ENCODE results near the gene TAGLN2.

The TAGLN2 gene

DNA sequence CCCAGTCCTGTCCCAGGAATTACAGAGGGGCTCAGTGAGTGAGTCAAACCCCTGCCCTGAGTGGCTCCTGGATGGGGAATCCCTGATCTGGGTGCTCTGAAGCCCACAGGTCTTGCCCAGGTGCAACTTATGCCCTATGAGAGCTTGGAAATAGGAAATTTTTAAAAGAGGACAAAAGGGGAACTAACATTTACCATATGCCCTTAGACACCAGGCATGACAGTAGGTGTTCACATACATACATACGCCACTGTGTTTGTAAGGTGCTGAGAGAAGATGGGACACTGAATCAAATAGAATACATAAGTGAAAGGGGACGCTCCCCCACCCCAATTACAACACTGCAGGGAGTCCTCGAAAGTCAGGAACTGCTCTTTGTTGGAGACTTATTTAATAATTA lies 26.8 kb downstream of the TAGLN2 start:
- no peak overlapping the region for H3K4me3 ChIP-seq (ENCODE audit: low read length)
- TF ChIP-seq ZNF274 (IDR thresholded peaks at IDR 0.05; ENCODE audit: low read depth, low read length), result no peak

DNA sequence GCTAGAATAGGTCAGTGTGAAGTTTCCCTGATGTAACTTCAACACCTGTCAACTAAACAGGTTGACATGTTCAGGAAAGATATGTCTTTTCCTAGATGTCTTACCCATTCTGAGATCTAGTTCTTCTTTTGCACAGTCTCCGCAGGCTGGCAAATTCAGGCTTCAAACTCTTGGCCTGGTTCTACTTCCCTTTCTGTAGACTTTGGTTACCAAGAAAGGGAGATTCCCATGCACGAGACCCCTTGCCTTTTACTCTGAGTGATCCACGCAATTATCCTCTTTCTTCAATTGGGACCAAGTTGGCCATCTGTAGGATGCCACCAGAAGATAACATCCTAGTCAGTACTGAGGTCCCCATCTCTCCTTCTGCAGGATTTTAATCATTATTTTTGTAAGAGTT lies 27.3 kb downstream of the TAGLN2 start:
- H3K4me3 ChIP-seq (ENCODE audit: low read length), result no peak overlapping the region
- no peak for TF ChIP-seq ZNF274 (IDR thresholded peaks at IDR 0.05; ENCODE audit: low read depth, low read length)

DNA sequence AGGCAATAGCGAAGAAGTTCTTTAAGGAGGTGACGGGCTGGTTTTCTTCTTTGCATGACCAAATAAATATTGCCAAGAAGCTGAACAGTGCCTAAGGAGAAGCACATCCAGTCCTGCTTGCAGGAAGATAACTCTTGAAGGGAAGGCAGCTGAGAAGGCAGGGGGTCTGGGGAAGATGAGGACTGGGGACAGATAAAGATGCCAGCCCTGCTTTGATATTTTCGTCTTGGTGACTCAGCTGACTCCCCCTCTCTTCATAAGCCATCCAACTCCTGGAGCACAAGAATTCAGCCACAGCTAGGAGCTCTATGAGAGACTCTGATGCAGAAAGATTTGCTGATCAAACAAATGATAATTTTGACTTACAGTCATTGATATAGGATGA lies 28.8 kb downstream of the TAGLN2 start:
- H3K4me3 ChIP-seq (ENCODE audit: low read length), result no peak overlapping the region

DNA sequence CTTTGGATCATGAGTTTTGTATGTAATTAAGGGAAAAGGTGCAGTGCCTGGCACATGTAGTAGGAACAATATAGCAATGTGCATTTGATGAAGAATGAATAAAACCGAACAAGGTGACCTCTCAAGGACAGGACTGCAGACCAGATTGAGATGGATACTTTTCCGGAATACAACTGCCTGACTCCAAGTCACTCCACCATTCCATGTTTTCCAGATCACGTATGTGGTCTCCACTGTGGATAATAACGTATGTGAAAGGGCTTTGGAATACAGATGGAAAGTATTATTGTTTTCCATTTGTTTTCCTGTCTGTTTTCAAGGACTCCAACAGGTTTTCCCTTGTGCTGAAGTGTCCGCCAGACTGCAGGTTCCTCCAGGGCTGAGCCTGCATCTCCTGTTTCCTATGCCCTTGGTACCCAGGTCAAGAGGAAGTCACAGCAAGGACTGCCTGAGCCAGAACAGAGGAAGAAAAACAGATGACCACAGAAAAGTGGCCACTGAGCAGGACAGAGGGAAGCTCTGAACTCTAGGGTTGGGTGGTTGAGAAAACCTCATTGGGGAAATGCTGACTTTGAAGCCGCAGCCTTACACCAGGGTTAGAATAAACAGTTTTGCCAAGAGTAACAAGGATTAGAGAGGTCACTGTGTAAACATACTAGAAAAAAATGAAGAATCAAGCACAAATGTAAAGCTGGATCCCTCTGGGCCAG lies 29.3 kb downstream of the TAGLN2 start:
- TF ChIP-seq ZNF274 (IDR thresholded peaks at IDR 0.05; ENCODE audit: low read depth, low read length), result no peak
- H3K4me3 ChIP-seq (ENCODE audit: low read length), result no peak overlapping the region

More for the DNA sequence above, 28.8 kb downstream of the TAGLN2 start:
- TF ChIP-seq ZNF274 (IDR thresholded peaks at IDR 0.05; ENCODE audit: low read depth, low read length), result no peak

DNA sequence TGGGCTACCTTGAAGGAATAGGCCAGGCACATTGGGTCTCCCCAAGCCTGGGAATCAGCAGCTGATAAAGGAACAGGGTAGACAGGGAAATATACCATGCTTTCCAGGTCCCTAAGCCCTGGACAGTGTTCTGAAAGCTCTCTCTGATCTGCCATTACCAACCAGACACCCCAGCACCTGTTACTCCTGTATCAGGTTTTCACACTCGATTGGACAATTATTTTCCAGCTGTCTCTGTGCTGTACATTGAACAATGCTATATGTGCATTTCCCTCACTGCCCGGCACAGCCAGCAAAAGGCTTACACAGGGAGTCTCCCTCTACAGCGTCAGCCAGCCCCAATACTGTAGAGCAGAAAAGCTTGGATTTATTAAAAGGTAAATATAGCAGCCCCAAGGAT lies 30.0 kb downstream of the TAGLN2 start:
- H3K4me3 ChIP-seq (ENCODE audit: low read length), result no peak overlapping the region

DNA sequence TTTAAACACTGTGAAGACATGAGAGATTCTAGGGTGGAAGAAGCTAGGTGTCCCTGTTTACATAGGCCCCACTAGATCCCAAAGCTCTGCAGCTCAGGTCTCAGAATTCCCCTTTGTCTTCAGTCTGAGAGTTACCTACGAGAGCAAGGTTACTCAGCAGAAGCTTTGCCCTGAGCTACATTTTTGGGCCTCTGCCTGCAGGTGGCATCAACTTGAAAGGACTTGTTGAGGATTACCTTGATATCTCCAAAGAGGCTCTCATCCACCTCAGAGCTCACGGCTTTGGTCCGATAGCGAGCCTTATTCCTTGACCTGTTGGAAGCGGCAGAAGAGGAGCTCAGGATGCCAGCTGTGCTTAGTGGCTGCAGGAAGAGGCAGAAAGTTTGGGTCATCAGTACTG lies 32.4 kb downstream of the TAGLN2 start:
- TF ChIP-seq ZNF274 (IDR thresholded peaks at IDR 0.05; ENCODE audit: low read depth, low read length), result no peak

More for the DNA sequence above, 30.0 kb downstream of the TAGLN2 start:
- TF ChIP-seq ZNF274 (IDR thresholded peaks at IDR 0.05; ENCODE audit: low read depth, low read length), result no peak

DNA sequence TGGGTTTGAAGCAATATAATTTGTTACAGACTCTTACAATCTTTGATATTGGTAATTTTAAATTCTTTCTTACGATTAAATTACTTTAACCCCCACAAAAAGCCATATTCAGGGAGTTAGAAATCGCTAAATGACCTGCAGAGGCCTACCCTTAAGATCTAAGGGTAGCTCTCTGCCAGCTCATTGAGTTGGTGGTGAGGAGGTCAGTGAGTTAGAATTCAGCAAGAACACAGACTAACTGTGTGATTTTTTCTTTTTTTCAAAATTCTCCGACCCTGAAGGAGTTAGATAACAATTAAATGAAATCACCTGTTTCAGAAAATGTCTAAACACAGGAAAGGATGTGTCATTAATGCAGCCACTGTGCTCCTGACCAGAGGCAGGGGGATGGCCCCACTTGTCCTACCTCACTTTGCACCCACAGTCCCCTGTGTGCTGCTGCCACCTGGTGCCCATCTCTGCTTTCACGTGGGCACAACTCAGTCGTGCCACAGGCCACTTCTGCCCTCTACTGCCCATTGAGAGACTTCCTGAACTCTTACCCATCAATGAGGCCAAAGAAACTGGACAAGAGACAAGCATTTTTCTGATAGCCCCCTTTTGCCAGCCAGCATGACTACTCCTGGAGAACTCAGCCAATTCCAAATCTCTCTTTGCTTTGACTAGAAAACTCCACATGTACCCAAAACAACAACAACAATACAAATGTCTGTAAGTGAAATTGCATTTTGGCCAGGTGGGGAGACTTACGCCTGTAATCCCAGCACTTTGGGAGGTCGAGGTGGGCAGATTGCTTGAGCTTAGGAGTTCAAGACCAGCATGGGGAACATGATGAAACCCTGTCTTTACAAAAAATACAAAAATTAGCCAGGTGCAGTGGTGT lies 33.8 kb downstream of the TAGLN2 start:
- no peak overlapping the region for H3K4me3 ChIP-seq (ENCODE audit: low read length)
- TF ChIP-seq ZNF274 (IDR thresholded peaks at IDR 0.05; ENCODE audit: low read depth, low read length), result no peak

More for the DNA sequence above, 32.4 kb downstream of the TAGLN2 start:
- no peak overlapping the region for H3K4me3 ChIP-seq (ENCODE audit: low read length)

DNA sequence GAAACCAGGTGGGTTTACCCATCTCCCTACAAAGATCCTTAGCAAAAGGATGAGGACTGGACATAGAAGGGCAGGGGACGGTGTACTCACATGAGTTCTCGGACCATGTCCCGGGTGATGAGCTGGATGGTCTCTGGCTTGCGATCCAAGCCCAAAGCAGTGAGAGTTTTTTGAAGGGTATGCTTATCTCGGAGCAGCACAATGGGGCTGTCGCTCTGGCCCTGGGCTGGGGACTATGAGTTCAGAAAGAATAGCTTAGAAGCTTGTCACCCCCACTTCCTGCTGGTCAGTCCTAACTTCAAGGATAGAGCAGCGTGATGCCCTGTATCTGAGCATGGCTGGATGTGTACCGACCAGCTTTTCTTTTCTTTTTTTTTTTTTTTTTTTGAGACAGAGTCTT lies 34.9 kb downstream of the TAGLN2 start:
- no peak for TF ChIP-seq ZNF274 (IDR thresholded peaks at IDR 0.05; ENCODE audit: low read depth, low read length)
- no peak overlapping the region for H3K4me3 ChIP-seq (ENCODE audit: low read length)

DNA sequence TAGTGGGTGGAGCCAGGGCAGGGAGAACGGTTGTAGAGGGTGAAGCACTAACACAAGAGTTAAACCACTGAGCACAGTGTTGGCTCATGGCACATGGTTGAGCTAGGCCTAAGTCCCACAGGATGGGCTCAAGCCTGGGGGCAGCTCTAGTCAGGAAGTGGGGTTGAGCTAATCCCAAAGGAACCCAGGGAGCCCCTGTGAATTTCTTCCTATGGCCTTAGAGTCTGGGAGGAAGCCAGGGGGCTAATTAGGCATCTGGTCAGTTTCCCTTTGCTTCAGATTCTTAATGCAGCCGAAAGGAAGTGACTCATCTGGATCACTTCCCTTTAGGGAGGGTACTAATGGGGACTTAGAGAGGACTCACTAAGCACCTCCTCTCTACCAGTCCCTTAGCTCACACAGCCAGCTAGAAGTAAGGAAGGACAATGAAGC lies 35.5 kb downstream of the TAGLN2 start:
- no peak for TF ChIP-seq ZNF274 (IDR thresholded peaks at IDR 0.05; ENCODE audit: low read depth, low read length)
- no peak overlapping the region for H3K4me3 ChIP-seq (ENCODE audit: low read length)

DNA sequence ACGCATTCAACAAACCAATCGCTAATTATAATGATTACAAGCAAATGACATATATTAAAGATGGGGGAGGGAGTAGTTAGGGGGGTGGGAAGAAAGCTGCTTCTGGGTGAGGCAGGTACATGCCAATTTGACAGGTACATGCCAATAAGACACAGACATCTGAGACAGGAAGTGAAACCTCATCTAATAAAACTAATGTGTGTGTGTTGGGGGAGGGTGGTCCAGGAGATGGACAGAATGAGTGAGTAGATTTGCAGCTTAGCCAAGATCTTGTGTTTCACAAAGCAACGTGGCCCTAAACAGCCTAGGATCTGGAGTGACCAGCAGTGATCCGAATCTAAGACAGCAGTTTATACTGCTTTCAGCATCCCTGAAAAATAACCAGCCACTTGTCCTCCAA lies 36.1 kb downstream of the TAGLN2 start:
- no peak for TF ChIP-seq ZNF274 (IDR thresholded peaks at IDR 0.05; ENCODE audit: low read depth, low read length)
- H3K4me3 ChIP-seq (ENCODE audit: low read length), result no peak overlapping the region

DNA sequence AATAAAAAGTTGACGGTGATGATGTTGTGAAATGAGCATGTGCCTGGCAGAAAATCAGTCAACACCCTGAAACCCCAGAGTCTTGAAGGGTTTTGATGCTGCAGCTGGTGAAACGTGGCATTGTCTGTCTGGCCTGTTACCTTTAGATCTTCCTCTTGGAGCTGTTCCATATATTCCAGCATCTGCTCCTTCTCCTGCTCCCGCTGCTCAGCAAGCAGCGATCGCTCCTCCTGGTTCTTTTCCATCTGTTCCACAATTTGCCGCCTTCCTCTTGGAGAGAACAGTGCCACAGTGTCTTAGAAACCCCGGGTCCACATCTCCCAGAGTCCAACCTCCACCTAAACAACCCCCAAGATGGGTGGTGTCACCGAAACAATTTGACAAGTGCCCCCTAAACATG lies 41.0 kb downstream of the TAGLN2 start:
- H3K4me3 ChIP-seq (ENCODE audit: low read length), result no peak overlapping the region
- TF ChIP-seq ZNF274 (IDR thresholded peaks at IDR 0.05; ENCODE audit: low read depth, low read length), result no peak

DNA sequence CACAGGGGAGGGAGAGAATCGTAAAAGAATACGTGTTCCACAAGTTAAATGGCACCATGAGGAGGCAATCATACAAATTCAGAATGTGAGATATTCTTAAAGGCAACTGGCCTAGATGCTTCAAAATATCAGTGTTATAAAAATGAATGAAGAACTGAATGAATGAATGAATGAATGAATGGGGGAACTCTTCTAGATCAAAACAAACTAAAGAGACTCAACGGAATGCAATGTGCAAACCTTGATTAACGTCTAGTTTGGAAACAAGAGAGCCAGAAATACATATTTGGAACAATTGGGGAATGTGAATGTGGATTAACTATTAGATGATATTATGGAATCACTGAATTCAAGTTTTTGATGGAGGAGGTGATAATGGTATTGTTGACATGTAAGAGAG lies 42.2 kb downstream of the TAGLN2 start:
- TF ChIP-seq ZNF274 (IDR thresholded peaks at IDR 0.05; ENCODE audit: low read depth, low read length), result no peak
- no peak overlapping the region for H3K4me3 ChIP-seq (ENCODE audit: low read length)

DNA sequence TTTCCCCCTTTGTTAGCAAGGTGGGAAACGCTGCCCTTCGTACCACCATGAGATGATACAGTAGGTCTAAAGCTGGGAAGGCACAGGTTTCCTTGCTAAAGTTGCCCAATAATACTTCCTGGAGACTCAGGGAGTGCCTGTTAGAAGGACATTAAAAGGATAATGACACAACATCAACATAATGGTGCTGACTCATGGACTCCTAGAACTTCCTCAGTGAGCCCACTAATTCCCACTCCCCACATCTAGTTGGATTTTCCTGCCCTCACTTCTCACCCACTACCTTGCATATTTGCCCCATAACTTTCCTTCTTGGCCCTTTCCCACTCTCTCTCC lies 42.8 kb downstream of the TAGLN2 start:
- TF ChIP-seq ZNF274 (IDR thresholded peaks at IDR 0.05; ENCODE audit: low read depth, low read length), result no peak

DNA sequence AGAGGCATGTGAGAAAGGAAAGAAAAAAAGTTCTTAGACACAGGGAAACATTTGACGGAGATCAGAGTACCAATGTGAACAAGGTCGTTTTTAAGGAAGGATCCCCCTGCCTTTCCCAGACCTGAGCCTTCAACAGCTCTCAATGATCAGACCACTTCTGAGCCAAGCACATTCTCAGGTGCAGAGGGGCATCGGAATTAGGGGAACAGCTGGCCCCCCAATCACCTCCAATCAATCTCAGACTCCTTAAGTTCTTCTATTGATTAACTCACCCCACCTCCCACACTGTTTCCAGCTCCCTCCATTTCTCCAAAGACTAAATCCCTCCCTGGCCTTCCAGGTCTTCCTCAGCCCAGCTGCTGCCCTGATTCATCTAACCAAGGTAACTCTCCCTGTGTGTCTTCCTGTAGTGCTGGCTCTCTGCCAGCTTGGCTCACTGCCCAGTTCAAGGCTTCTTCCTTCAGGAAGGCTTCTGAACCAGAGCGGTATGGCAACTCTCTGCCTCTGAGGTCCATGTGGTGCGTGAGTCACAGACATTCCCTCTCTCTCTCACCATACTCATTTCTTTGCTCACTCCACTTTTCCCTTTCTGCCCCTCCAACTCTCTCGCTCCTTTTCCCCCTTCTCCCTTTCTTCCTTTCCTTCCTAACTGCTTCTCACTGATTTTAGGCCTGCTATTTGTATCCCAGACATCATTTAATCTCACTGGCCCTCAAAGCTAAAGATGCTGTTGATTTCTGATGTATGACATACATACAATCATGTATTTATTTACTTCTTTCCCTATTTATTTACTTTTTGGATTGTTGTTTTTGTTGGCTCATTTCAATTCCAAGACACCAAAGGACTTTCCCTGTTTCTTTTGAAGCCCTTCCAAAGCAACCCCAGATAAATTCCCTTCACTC lies 43.4 kb downstream of the TAGLN2 start:
- TF ChIP-seq ZNF274 (IDR thresholded peaks at IDR 0.05; ENCODE audit: low read depth, low read length), result no peak

More for the DNA sequence above, 42.8 kb downstream of the TAGLN2 start:
- no peak overlapping the region for H3K4me3 ChIP-seq (ENCODE audit: low read length)

More for the DNA sequence above, 43.4 kb downstream of the TAGLN2 start:
- H3K4me3 ChIP-seq (ENCODE audit: low read length), result no peak overlapping the region

Measured in GM08714 (cell line).